HEK293T (cell line): Measurements from ENCODE around the gene GRID1.

Experiments
- ARNT ChIP-seq: fragments of 450-650 bp; IDR thresholded peaks from 2 replicates; pipeline ENCODE4 v1.6.1; 2017; ENCODE audit warnings: mild to moderate bottlenecking
- BHLHE40 ChIP-seq: fragments of 450-650 bp; IDR thresholded peaks from 2 replicates; pipeline ENCODE4 v1.6.1; 2016; ENCODE audit warnings: mild to moderate bottlenecking, moderate library complexity, borderline replicate concordance
- SP1 ChIP-seq: fragments of 450-650 bp; IDR thresholded peaks from 2 replicates; pipeline ENCODE4 v1.6.1; 2017

DNA sequence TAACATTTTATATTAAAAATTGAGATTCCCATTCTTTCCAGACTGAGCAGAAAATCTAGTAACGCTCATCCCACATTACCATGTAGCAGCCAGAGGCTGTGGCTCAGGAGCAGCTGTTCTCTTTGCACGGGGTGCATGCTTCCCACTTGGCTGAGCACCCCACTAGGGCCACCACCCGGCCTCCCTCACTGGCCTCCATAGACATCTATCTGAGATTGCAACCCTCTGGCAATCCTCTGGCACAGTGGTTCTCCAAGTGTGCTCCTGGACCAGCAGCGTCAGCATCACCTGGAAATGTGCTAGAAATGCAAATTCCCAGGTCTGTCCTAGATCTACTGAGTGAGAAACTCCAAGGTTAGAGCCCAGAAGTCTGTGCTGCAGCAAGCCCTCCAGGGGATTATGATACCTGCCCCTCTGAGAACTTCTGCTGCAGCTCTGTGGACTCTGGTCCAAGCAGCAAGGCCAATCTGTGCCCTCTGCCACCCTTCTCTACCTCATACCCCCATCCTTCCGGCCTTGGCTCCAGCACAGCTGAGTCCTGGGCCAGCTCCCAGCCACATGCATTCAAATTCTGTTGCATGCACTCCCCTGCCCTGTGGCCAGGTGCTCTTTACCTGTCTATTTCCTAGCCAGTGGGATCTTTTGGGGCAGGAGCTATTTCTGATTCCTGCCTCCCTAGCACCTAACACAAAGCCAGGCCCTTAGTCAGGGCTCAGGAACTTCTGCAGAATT lies 301.5 kb downstream of the GRID1 start:
- TF ChIP-seq SP1 = no peak
- TF ChIP-seq ARNT = no peak
- no peak for TF ChIP-seq BHLHE40
